Natural killer cell treated with Interleukin-12 subunit alpha and Interleukin-12 subunit beta and Interleukin-15 and Interleukin-18, amount 100 ng/mL, for 72 hours (primary cell): ENCODE results near the gene CFAP58. TPM values are rescaled to one million over a fixed set of nuclear protein-coding genes. Genes with fewer than 3 reads are reported as not detected.
"Not testable (repeated sequence)": the region's sequence is repeated elsewhere in the genome, so short reads cannot be mapped to it uniquely, and the experiment has no call there.

Experiments used
- ATAC-seq, 2 donors: fragments of 150-1000 bp; cut with Tn5 transposase in 1 of 2; sonication (Bioruptor Pico), chemical (Tn5 transposase) in 1 of 2; 2 replicates each; pipeline ENCODE4 v1.10.0; 2021
- DNase-seq: peaks from one replicate; pipeline ENCODE4 v3.0.0; 2022; ENCODE audit warnings: low spot score
- H3K27ac Mint-ChIP-seq, 2 donors: 1 replicate in 1 of 2; 2 replicates in 1 of 2; pipeline ENCODE4 v1.8.0; 2022; ENCODE audit warnings: mixed read lengths in 2 of 2, mild to moderate bottlenecking in 1 of 2, moderate library complexity in 1 of 2
- H3K27me3 Mint-ChIP-seq, 2 donors: 1 replicate in 1 of 2; 2 replicates in 1 of 2; pipeline ENCODE4 v1.8.0; 2022; ENCODE audit warnings: mixed read lengths in 2 of 2
- H3K36me3 Mint-ChIP-seq: one replicate; pipeline ENCODE4 v1.8.0; 2022; ENCODE audit warnings: mixed read lengths
- H3K4me1 Mint-ChIP-seq, 2 donors: 1 replicate in 1 of 2; 2 replicates in 1 of 2; pipeline ENCODE4 v1.8.0; 2022; ENCODE audit warnings: low read depth in 2 of 2, mixed read lengths in 2 of 2, mild to moderate bottlenecking in 1 of 2
- H3K4me3 Mint-ChIP-seq: one replicate; pipeline ENCODE4 v1.8.0; 2022; ENCODE audit warnings: mixed read lengths
- H3K9me3 Mint-ChIP-seq: 2 replicates; pipeline ENCODE4 v1.8.0; 2022; ENCODE audit warnings: mixed read lengths
- total RNA-seq, 2 donors: library from RNA; stranded (reverse); gene quantifications; one replicate each; pipeline ENCODE4 v1.2.3, GENCODE V29; 2022

Gene CFAP58
- total RNA-seq, 2 donors from 2014 or later, result 0.38 to 0.67 TPM

- H3K9me3 Mint-ChIP-seq, result no peaks in the 10 kb centered on the region
- DNase-seq, result no peak
Measured at GRCh38 chr10:104456802-104457542, 103.3 kb downstream of the CFAP58 start.

GRCh38 chr10:104457543-104457828 is 103.9 kb downstream of the CFAP58 start:
- no peaks in the 10 kb centered on the region for H3K4me1 Mint-ChIP-seq
- no peak overlapping the region for H3K27ac Mint-ChIP-seq
- no peak for ATAC-seq
- DNase-seq, result no peak
- H3K9me3 Mint-ChIP-seq, result no peaks in the 10 kb centered on the region
- peaks cover 21 to 28% of the 10 kb centered on the region in 2 donors for H3K27me3 Mint-ChIP-seq
- no peak overlapping the region for H3K4me3 Mint-ChIP-seq
- peaks cover 5% of the 10 kb centered on the region for H3K36me3 Mint-ChIP-seq

More at GRCh38 chr10:104456802-104457542, 103.3 kb downstream of the CFAP58 start:
- H3K27ac Mint-ChIP-seq, result no peak overlapping the region
- H3K4me1 Mint-ChIP-seq, result no peaks in the 10 kb centered on the region
- no peak overlapping the region for H3K4me3 Mint-ChIP-seq
- H3K36me3 Mint-ChIP-seq, result peaks cover 5% of the 10 kb centered on the region
- peaks cover 19 to 27% of the 10 kb centered on the region in 2 donors for H3K27me3 Mint-ChIP-seq
- ATAC-seq, result no peak

GRCh38 chr10:104465575-104465974 is 111.9 kb downstream of the CFAP58 start:
- peaks cover 10% of the 10 kb centered on the region for H3K36me3 Mint-ChIP-seq
- ATAC-seq, H3K4me1 Mint-ChIP-seq, H3K9me3 Mint-ChIP-seq, H3K4me3 Mint-ChIP-seq, H3K27ac Mint-ChIP-seq, DNase-seq: not testable (repeated sequence)
- H3K27me3 Mint-ChIP-seq, result peaks cover 12 to 24% of the 10 kb centered on the region in 2 donors

GRCh38 chr10:104468818-104469217 is 115.2 kb downstream of the CFAP58 start:
- not testable (repeated sequence) for H3K9me3 Mint-ChIP-seq, ATAC-seq, H3K36me3 Mint-ChIP-seq, H3K4me1 Mint-ChIP-seq, H3K27ac Mint-ChIP-seq, DNase-seq, H3K4me3 Mint-ChIP-seq
- H3K27me3 Mint-ChIP-seq, result peaks cover 10 to 16% of the 10 kb centered on the region in 2 donors

GRCh38 chr10:104472505-104472904 is 118.9 kb downstream of the CFAP58 start:
- Mint-ChIP-seq H3K4me1 (no peaks in the 10 kb centered on the region), H3K4me3 (no peak overlapping the region), H3K9me3 (no peaks in the 10 kb centered on the region), H3K27ac (no peak overlapping the region), H3K27me3 (peaks cover 16 to 31% of the 10 kb centered on the region in 2 donors), H3K36me3 (no peaks in the 10 kb centered on the region)
- no peak for ATAC-seq
- no peak for DNase-seq

- Mint-ChIP-seq H3K27ac (no peak overlapping the region), H3K36me3 (no peaks in the 10 kb centered on the region), H3K27me3 (peaks cover 16 to 31% of the 10 kb centered on the region in 2 donors), H3K4me1 (no peaks in the 10 kb centered on the region), H3K9me3 (no peaks in the 10 kb centered on the region), H3K4me3 (no peak overlapping the region)
- ATAC-seq (no peak), DNase-seq (no peak)
Measured at GRCh38 chr10:104472957-104473745, 119.5 kb downstream of the CFAP58 start.

- no peaks in the 10 kb centered on the region for H3K9me3 Mint-ChIP-seq
- peaks cover 15 to 26% of the 10 kb centered on the region in 2 donors for H3K27me3 Mint-ChIP-seq
- no peak overlapping the region for H3K27ac Mint-ChIP-seq
- DNase-seq (no peak), ATAC-seq (peak in 1 of 2 donors; percentile 54)
- no peaks in the 10 kb centered on the region for H3K4me1 Mint-ChIP-seq
- no peaks in the 10 kb centered on the region for H3K36me3 Mint-ChIP-seq
- no peak overlapping the region for H3K4me3 Mint-ChIP-seq
Measured at GRCh38 chr10:104478380-104478779, 124.7 kb downstream of the CFAP58 start.

GRCh38 chr10:104479906-104480593 is 126.4 kb downstream of the CFAP58 start:
- Mint-ChIP-seq H3K9me3 (no peaks in the 10 kb centered on the region), H3K4me1 (no peaks in the 10 kb centered on the region), H3K4me3 (no peak overlapping the region), H3K36me3 (no peaks in the 10 kb centered on the region), H3K27ac (no peak overlapping the region), H3K27me3 (peaks cover 17 to 24% of the 10 kb centered on the region in 2 donors)
- DNase-seq (no peak), ATAC-seq (no peak)

- Mint-ChIP-seq H3K27me3 (peaks cover 19 to 20% of the 10 kb centered on the region in 2 donors), H3K36me3 (no peaks in the 10 kb centered on the region), H3K27ac (no peak overlapping the region), H3K4me3 (no peak overlapping the region), H3K9me3 (no peaks in the 10 kb centered on the region), H3K4me1 (no peaks in the 10 kb centered on the region)
- DNase-seq (no peak), ATAC-seq (no peak)
Measured at GRCh38 chr10:104480797-104481196, 127.2 kb downstream of the CFAP58 start.

- H3K4me3 Mint-ChIP-seq, result no peak overlapping the region
- DNase-seq (no peak), ATAC-seq (no peak)
- H3K27me3 Mint-ChIP-seq, result peaks cover 28 to 29% of the 10 kb centered on the region in 2 donors
- H3K9me3 Mint-ChIP-seq, result no peaks in the 10 kb centered on the region
- no peaks in the 10 kb centered on the region for H3K4me1 Mint-ChIP-seq
- H3K27ac Mint-ChIP-seq, result no peak overlapping the region
- no peaks in the 10 kb centered on the region for H3K36me3 Mint-ChIP-seq
Measured at GRCh38 chr10:104483582-104483981, 129.9 kb downstream of the CFAP58 start.

- H3K36me3 Mint-ChIP-seq, result no peaks in the 10 kb centered on the region
- ATAC-seq (no peak), DNase-seq (no peak)
- peaks cover 28 to 29% of the 10 kb centered on the region in 2 donors for H3K27me3 Mint-ChIP-seq
- no peak overlapping the region for H3K4me3 Mint-ChIP-seq
- no peaks in the 10 kb centered on the region for H3K4me1 Mint-ChIP-seq
- H3K9me3 Mint-ChIP-seq, result no peaks in the 10 kb centered on the region
- H3K27ac Mint-ChIP-seq, result no peak overlapping the region
Measured at GRCh38 chr10:104485632-104486031, 132.0 kb downstream of the CFAP58 start.

GRCh38 chr10:104486803-104487202 is 133.2 kb downstream of the CFAP58 start:
- no peak for DNase-seq
- H3K4me1 Mint-ChIP-seq, result no peaks in the 10 kb centered on the region
- H3K27me3 Mint-ChIP-seq, result peaks cover 25 to 28% of the 10 kb centered on the region in 2 donors
- no peak overlapping the region for H3K27ac Mint-ChIP-seq
- no peaks in the 10 kb centered on the region for H3K36me3 Mint-ChIP-seq
- H3K4me3 Mint-ChIP-seq, result no peak overlapping the region
- no peak for ATAC-seq
- H3K9me3 Mint-ChIP-seq, result no peaks in the 10 kb centered on the region

- Mint-ChIP-seq H3K36me3 (no peaks in the 10 kb centered on the region), H3K27ac (no peak overlapping the region), H3K27me3 (peaks cover 25 to 26% of the 10 kb centered on the region in 2 donors), H3K9me3 (no peaks in the 10 kb centered on the region), H3K4me3 (no peak overlapping the region), H3K4me1 (no peaks in the 10 kb centered on the region)
- no peak for DNase-seq
- no peak for ATAC-seq
Measured at GRCh38 chr10:104487794-104488438, 134.3 kb downstream of the CFAP58 start.
